SK-N-MC (cell line): ENCODE results near the gene PDSS1.
"Not testable (repeated sequence)": the region's sequence is repeated elsewhere in the genome, so short reads cannot be mapped to it uniquely, and the experiment has no call there.

ENCODE experiments used
- EZH2 ChIP-seq: fragments of 200-600 bp; sonication (generic); IDR thresholded peaks from one replicate; pipeline ENCODE4 v1.6.1; 2017; ENCODE audit warnings: antibody characterized with exemption
- FOXP2 ChIP-seq: optimal IDR thresholded peaks from 2 replicates; pipeline ENCODE3; 2011; ENCODE audit warnings: mild to moderate bottlenecking, moderate library complexity; ENCODE audit not compliant: insufficient read depth; ENCODE audit errors: extremely low read length, control extremely low read depth
- POLR2AphosphoS5 ChIP-seq: IDR thresholded peaks from 2 replicates; pipeline ENCODE4 v1.6.1; 2012; ENCODE audit warnings: mild to moderate bottlenecking, low read depth, low read length, borderline replicate concordance

- TF ChIP-seq POLR2AphosphoS5, EZH2, FOXP2: not testable (repeated sequence)
Measured at GRCh38 chr10:26684667-26685264, 12.7 kb upstream of the PDSS1 start.
